SK-N-SH (cell line): ENCODE measurements around the gene CD46. TPM values are rescaled to one million over a fixed set of nuclear protein-coding genes. Genes with fewer than 3 reads are reported as not detected.

Source experiments
- CTCF ChIA-PET: fragments of 300-600, 350-600 bp; formaldehyde crosslinking; extraction: SDS; loops from one replicate; lab custom pipeline; 2021; lab: Yijun Ruan, JAX
- POLR2A ChIA-PET: fragments of 350-600 bp; sonication (Branson Sonifier 250); formaldehyde crosslinking; extraction: SDS; loops from one replicate; lab custom pipeline; 2020; ENCODE audit warnings: antibody characterized with exemption, inconsistent platforms; lab: Yijun Ruan, JAX
- DNase-seq: peaks from one replicate; pipeline ENCODE4 v3.0.0; 2012
- H2AFZ ChIP-seq: fragments of 200-600 bp; sonication (generic); 2 replicates; pipeline ENCODE4 v1.8.1; 2016; ENCODE audit warnings: antibody characterized with exemption, mild to moderate bottlenecking, low read depth
- H3F3A ChIP-seq: fragments of 200-600 bp; sonication (generic); replicated peaks from 2 replicates; pipeline ENCODE3; 2016; ENCODE audit warnings: antibody characterized with exemption, mild to moderate bottlenecking; ENCODE audit not compliant: insufficient read depth
- H3K27ac ChIP-seq, 2 experiments: fragments of 200-500 bp in 1 of 2; fragments of 200-600 bp in 1 of 2; sonication (Bioruptor generic) in 1 of 2; sonication (generic), shearing (Covaris generic) in 1 of 2; 2 replicates each; pipeline versions ENCODE4 v1.5.1 to v1.6.1; 2014 to 2016; ENCODE audit warnings: low read depth in 2 of 2, inconsistent platforms in 1 of 2, low read length in 1 of 2, mild to moderate bottlenecking in 1 of 2, mixed read lengths in 1 of 2
- H3K27me3 ChIP-seq: fragments of 200-600 bp; sonication (generic), shearing (Covaris generic); 2 replicates; pipeline ENCODE4 v1.6.1; 2016; ENCODE audit warnings: mixed run types; ENCODE audit not compliant: insufficient read depth
- H3K36me3 ChIP-seq, 2 experiments: fragments of 200-500 bp in 1 of 2; fragments of 200-600 bp in 1 of 2; sonication (Bioruptor generic) in 1 of 2; sonication (generic) in 1 of 2; replicated peaks in 1 of 2; 2 replicates each; pipeline versions ENCODE3 to v1.5.1; 2014 to 2016; ENCODE audit warnings: low read length in 1 of 2, mild to moderate bottlenecking in 1 of 2; ENCODE audit not compliant: insufficient read depth in 2 of 2, control insufficient read depth in 1 of 2
- H3K4me1 ChIP-seq, 2 experiments: fragments of 200-500 bp in 1 of 2; fragments of 200-600 bp in 1 of 2; sonication (Bioruptor generic) in 1 of 2; sonication (generic), shearing (Covaris generic) in 1 of 2; 2 replicates each; pipeline versions ENCODE4 v1.5.1 to v1.6.1; 2014 to 2016; ENCODE audit warnings: low read depth in 1 of 2, low read length in 1 of 2, mixed run types in 1 of 2; ENCODE audit not compliant: insufficient read depth in 2 of 2, control insufficient read depth in 1 of 2
- H3K4me2 ChIP-seq: fragments of 200-600 bp; sonication (generic), shearing (Covaris generic); 2 replicates; pipeline ENCODE4 v1.6.1; 2017; ENCODE audit warnings: mixed run types
- H3K4me3 ChIP-seq, 2 experiments: fragments of 200-500 bp in 1 of 2; fragments of 200-600 bp in 1 of 2; sonication (Bioruptor generic) in 1 of 2; sonication (generic), shearing (Covaris generic) in 1 of 2; 2 replicates each; pipeline versions ENCODE4 v1.5.1 to v1.8.1; 2014 to 2016; ENCODE audit warnings: low read depth in 2 of 2, inconsistent platforms in 1 of 2, low read length in 1 of 2, mild to moderate bottlenecking in 1 of 2, mixed read lengths in 1 of 2, moderate library complexity in 1 of 2
- H3K79me2 ChIP-seq: fragments of 200-600 bp; sonication (generic); 2 replicates; pipeline ENCODE4 v1.8.1; 2017; ENCODE audit warnings: mild to moderate bottlenecking; ENCODE audit not compliant: insufficient read depth
- H3K9ac ChIP-seq: fragments of 200-600 bp; sonication (generic); 2 replicates; pipeline ENCODE4 v1.6.1; 2017; ENCODE audit warnings: mixed run types
- H3K9me2 ChIP-seq: fragments of 200-600 bp; sonication (generic); 2 replicates; pipeline ENCODE4 v1.6.1; 2017; ENCODE audit warnings: mixed run types
- H3K9me3 ChIP-seq: fragments of 200-600 bp; sonication (generic); 2 replicates; pipeline ENCODE4 v1.6.1; 2017; ENCODE audit warnings: mixed run types, mild to moderate bottlenecking, moderate library complexity
- H4K20me1 ChIP-seq: fragments of 200-600 bp; sonication (generic); 2 replicates; pipeline ENCODE4 v1.6.1; 2017; ENCODE audit warnings: mild to moderate bottlenecking, mixed run types; ENCODE audit not compliant: insufficient read depth
- CHD2 ChIP-seq: fragments of 150-350 bp; IDR thresholded peaks from 2 replicates; pipeline ENCODE4 v1.6.1; 2018; ENCODE audit warnings: low read length; ENCODE audit not compliant: partially characterized antibody
- FOXJ3 ChIP-seq: sonication (generic); formaldehyde crosslinking; IDR thresholded peaks from 2 replicates; pipeline ENCODE4 v1.5.1; 2020; ENCODE audit warnings: mild to moderate bottlenecking, missing genetic modification reagents
- RFX5 ChIP-seq: IDR thresholded peaks from 2 replicates; pipeline ENCODE4 v1.6.1; 2012; ENCODE audit warnings: mild to moderate bottlenecking, improper control_type of control experiment, low read length
- RXRA ChIP-seq: IDR thresholded peaks from 2 replicates; pipeline ENCODE4 v1.4.0; 2012; ENCODE audit warnings: low read depth, mild to moderate bottlenecking, borderline replicate concordance
- WGBS: methylation state at CpG from one replicate; pipeline ENCODE4 v1.1.6; 2017; ENCODE audit warnings: low lambda C conversion rate; 5-methylcytosine and 5-hydroxymethylcytosine counted together
- polyA plus RNA-seq, 3 experiments: library from polyadenylated mRNA; depleted of rRNA; stranded (reverse); fragments of >200 nt; gene quantifications; 2 replicates each; pipeline ENCODE4 v1.2.3, GENCODE V29; 2012
- TF ChIP-seq, protein P1 (sequence below): IDR thresholded peaks from 2 replicates; pipeline ENCODE4 v1.4.0; 2012; ENCODE audit warnings: low read depth, borderline replicate concordance

Gene CD46
- polyA plus RNA-seq, 1 of the 3 experiments (the other 2 are of a cell fraction), result 56.0 TPM

DNA sequence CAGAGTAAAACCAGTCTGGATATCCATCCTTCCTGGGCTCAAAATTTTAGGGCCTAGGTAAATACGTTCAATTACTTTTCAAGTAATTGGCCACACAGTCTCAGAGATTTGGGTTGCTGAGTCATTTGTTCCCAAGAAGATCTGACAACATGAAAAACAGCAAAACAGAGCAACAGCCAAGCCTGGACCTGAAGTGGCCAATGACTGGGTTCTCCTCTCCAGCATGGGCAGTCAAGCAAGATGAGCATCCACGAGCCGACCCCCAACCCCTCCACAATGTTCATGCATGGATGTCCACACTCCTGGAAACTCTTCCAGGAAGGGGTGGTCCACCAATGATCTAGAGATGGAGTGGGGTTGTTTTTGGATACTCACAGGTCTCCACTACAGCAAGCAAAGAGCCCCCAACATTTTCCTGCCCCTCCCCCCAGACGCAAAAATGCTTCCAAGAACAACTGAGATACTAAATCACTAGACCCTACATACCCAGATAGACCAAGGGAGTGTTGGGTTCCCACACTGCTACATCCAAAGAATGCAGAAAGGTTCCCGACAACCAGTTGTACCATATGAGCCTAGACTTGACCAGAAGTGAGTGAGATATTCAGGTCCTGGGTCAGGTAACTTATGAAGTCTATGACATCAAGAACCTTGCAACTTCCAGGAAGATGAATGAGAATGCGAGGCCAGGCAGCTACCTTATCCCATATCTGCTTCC is 73.0 kb downstream of the CD46 start:
- Histone ChIP-seq H3K4me2 (no peak overlapping the region), H3K9ac (no peak overlapping the region)
- DNase-seq, result no peak

GRCh38 chr1:207825409-207825695 is 73.5 kb downstream of the CD46 start:
- ChIA-PET POLR2A (no interaction called here), CTCF (interaction anchor here (0.8 to 2.6 kb wide), 3 partner anchors 10 to 44 kb away, joined by 3 to 7 read pairs (median 3); no protein-coding TSS in a partner anchor)
- Histone ChIP-seq H3K9me2 (no peaks in the 10 kb centered on the region), H4K20me1 (no peaks in the 10 kb centered on the region), H3K79me2 (no peaks in the 10 kb centered on the region; the same call in 1 of the 2 replicates), H3K27me3 (no peaks in the 10 kb centered on the region), H3K9ac (no peak overlapping the region), H3K27ac (no peak overlapping the region), H2AFZ (no peak overlapping the region), H3K4me3 (no peak overlapping the region), H3K4me1 (peaks cover 0 to 5% of the 10 kb centered on the region in 2 experiments; a peak in 2 of 4 replicates), H3K9me3 (no peaks in the 10 kb centered on the region), H3K4me2 (no peak overlapping the region), H3F3A (no peaks in the 10 kb centered on the region), H3K36me3 (peaks cover 0 to 5% of the 10 kb centered on the region in 2 experiments)
- WGBS, result 97% methylated on average over 2 of the region's 2 CpGs
- TF ChIP-seq RXRA, result no peak
- DNase-seq, result no peak

More for the DNA sequence above, 73.0 kb downstream of the CD46 start:
- no peaks in the 10 kb centered on the region for H3K9me2 ChIP-seq
- H3K27me3 ChIP-seq, result no peaks in the 10 kb centered on the region
- ChIA-PET POLR2A (no interaction called here), CTCF (interaction anchor here (0.8 to 2.8 kb wide), 6 partner anchors 10 to 50 kb away, joined by 3 to 14 read pairs (median 6); no protein-coding TSS in a partner anchor)
- H2AFZ ChIP-seq, result no peak overlapping the region
- H3K4me3 ChIP-seq, result no peak overlapping the region
- H3K9me3 ChIP-seq, result no peaks in the 10 kb centered on the region
- TF ChIP-seq FOXJ3 (CRISPR knock-in tag), result no peak
- no peak for TF ChIP-seq CHD2
- no peaks in the 10 kb centered on the region for H3F3A ChIP-seq
- 96% methylated on average over 6 of the region's 6 CpGs for WGBS
- peaks cover 0 to 5% of the 10 kb centered on the region in 2 experiments; a peak in 2 of 4 replicates for H3K4me1 ChIP-seq
- no peaks in the 10 kb centered on the region; the same call in 1 of the 2 replicates for H3K79me2 ChIP-seq
- no peaks in the 10 kb centered on the region for H4K20me1 ChIP-seq
- H3K36me3 ChIP-seq, result peaks cover 0 to 5% of the 10 kb centered on the region in 2 experiments
- H3K27ac ChIP-seq, result no peak overlapping the region

DNA sequence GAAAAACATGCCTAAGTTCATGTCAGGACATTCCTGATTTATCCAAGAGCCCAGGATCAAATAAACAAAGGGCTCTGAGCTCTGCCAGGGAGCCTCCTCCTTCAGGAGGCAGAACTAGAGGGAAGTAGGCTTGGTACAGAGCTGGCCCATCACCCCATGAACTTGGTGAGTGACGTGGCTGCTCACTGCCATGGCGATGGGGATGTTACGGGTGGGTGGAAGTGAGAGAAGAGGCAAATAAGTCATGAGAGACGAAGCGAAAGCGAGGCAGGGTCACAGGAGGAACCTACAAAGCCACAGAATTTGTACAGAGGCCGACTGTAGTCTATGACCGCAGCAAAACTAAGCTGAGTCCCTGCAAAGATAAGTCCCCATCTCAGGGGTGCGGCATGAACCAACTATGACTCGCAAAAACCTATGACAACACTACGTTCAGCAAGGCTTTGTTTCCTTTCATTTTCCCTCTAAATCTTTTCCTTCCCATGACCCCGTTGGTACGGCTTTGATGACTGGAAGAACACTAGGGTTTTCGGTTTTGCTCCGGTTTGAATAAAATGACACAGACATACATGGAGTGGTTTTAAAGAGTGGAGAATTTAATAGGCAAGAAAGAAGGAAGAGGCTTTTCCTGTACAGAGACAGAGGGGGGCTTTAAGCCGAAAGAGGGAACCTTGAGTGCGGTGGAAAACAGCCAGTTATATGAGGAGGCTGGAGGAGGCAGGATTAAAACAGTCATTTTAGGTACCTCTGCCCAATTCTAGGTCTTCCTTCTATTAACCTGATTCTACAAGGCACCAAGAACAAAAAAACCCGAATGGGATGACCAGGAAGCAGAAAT is 74.1 kb downstream of the CD46 start:
- no peaks in the 10 kb centered on the region for H3K9me2 ChIP-seq
- peaks cover 0 to 10% of the 10 kb centered on the region in 2 experiments; a peak in 2 of 4 replicates for H3K4me1 ChIP-seq
- DNase-seq, result no peak
- no peaks in the 10 kb centered on the region for H3F3A ChIP-seq
- 89% methylated on average over 18 of the region's 18 CpGs for WGBS
- H4K20me1 ChIP-seq, result no peaks in the 10 kb centered on the region
- POLR2A ChIA-PET, result no interaction called here
- no peak overlapping the region for H2AFZ ChIP-seq
- TF ChIP-seq, protein P1, sequence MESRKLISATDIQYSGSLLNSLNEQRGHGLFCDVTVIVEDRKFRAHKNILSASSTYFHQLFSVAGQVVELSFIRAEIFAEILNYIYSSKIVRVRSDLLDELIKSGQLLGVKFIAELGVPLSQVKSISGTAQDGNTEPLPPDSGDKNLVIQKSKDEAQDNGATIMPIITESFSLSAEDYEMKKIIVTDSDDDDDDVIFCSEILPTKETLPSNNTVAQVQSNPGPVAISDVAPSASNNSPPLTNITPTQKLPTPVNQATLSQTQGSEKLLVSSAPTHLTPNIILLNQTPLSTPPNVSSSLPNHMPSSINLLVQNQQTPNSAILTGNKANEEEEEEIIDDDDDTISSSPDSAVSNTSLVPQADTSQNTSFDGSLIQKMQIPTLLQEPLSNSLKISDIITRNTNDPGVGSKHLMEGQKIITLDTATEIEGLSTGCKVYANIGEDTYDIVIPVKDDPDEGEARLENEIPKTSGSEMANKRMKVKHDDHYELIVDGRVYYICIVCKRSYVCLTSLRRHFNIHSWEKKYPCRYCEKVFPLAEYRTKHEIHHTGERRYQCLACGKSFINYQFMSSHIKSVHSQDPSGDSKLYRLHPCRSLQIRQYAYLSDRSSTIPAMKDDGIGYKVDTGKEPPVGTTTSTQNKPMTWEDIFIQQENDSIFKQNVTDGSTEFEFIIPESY, result no peak
- no peak for TF ChIP-seq RFX5
- no peaks in the 10 kb centered on the region for H3K27me3 ChIP-seq
- no peaks in the 10 kb centered on the region for H3K9me3 ChIP-seq
- CTCF ChIA-PET, result interaction anchor here (0.8 to 2.6 kb wide), 3 partner anchors 9 to 43 kb away, joined by 3 to 7 read pairs (median 3); no protein-coding TSS in a partner anchor
- no peak overlapping the region for H3K9ac ChIP-seq
- peaks cover 0 to 5% of the 10 kb centered on the region in 2 experiments for H3K36me3 ChIP-seq
- H3K27ac ChIP-seq, result no peak overlapping the region
- no peak overlapping the region for H3K4me2 ChIP-seq
- H3K79me2 ChIP-seq, result no peaks in the 10 kb centered on the region; the same call in 1 of the 2 replicates
- no peak overlapping the region for H3K4me3 ChIP-seq
